WTC11 (cell line): ENCODE results near the gene ARHGAP42. TPM values are rescaled to one million over a fixed set of nuclear protein-coding genes. Genes with fewer than 3 reads are reported as not detected.

Source experiments
- ATAC-seq: fragments of 200-7000 bp; cut with Tn5 transposase; 2 replicates; pipeline ENCODE4 v1.10.0; 2021; ENCODE audit warnings: mild to moderate bottlenecking, moderate library complexity
- CTCF ChIA-PET: fragments of 300-600 bp; sonication (Branson Sonifier 250); formaldehyde crosslinking; loops from one replicate; lab custom pipeline; 2021; ENCODE audit warnings: antibody characterized with exemption; lab: Charles Lee
- POLR2A ChIA-PET: fragments of 350-600 bp; sonication (Branson Sonifier 250); formaldehyde crosslinking; loops from one replicate; lab custom pipeline; 2021; ENCODE audit warnings: antibody characterized with exemption; lab: Charles Lee
- DNase-seq: peaks from one replicate; pipeline ENCODE4 v3.0.0; 2021; ENCODE audit warnings: low spot score
- H3K27ac Mint-ChIP-seq: 2 replicates; pipeline ENCODE4 v1.8.0; 2021; ENCODE audit warnings: mixed read lengths
- H3K27me3 Mint-ChIP-seq: 2 replicates; pipeline ENCODE4 v1.8.0; 2021; ENCODE audit warnings: low read depth, mild to moderate bottlenecking, moderate library complexity, mixed read lengths
- H3K36me3 Mint-ChIP-seq: 2 replicates; pipeline ENCODE4 v1.8.0; 2021; ENCODE audit warnings: mixed read lengths
- H3K4me1 Mint-ChIP-seq: 2 replicates; pipeline ENCODE4 v1.8.0; 2022; ENCODE audit warnings: mixed read lengths
- H3K4me3 Mint-ChIP-seq: 2 replicates; pipeline ENCODE4 v1.8.0; 2021; ENCODE audit warnings: mild to moderate bottlenecking, moderate library complexity, mixed read lengths
- H3K9me3 Mint-ChIP-seq: 2 replicates; pipeline ENCODE4 v1.8.0; 2021; ENCODE audit warnings: mixed read lengths
- AFF4 ChIP-seq: sonication (generic); formaldehyde crosslinking; IDR thresholded peaks from 2 replicates; pipeline ENCODE4 v1.8.1; 2023; ENCODE audit warnings: mild to moderate bottlenecking, missing genetic modification reagents, borderline replicate concordance
- CREB1 ChIP-seq: sonication (generic); formaldehyde crosslinking; IDR thresholded peaks from 2 replicates; pipeline ENCODE4 v1.8.0; 2023; ENCODE audit warnings: mild to moderate bottlenecking, missing genetic modification reagents
- CREM ChIP-seq: sonication (generic); formaldehyde crosslinking; IDR thresholded peaks from 2 replicates; pipeline ENCODE4 v1.8.1; 2022; ENCODE audit warnings: mild to moderate bottlenecking, missing genetic modification reagents, moderate library complexity
- E2F1 ChIP-seq: sonication (generic); formaldehyde crosslinking; IDR thresholded peaks from 2 replicates; pipeline ENCODE4 v1.8.0; 2022; ENCODE audit warnings: mild to moderate bottlenecking, missing genetic modification reagents
- E2F4 ChIP-seq: sonication (generic); formaldehyde crosslinking; IDR thresholded peaks from 2 replicates; pipeline ENCODE4 v1.8.1; 2022; ENCODE audit warnings: low read depth, mild to moderate bottlenecking, moderate library complexity, missing genetic modification reagents, borderline replicate concordance
- ELF4 ChIP-seq: sonication (generic); formaldehyde crosslinking; IDR thresholded peaks from 2 replicates; pipeline ENCODE4 v1.8.1; 2022; ENCODE audit warnings: low read depth, mild to moderate bottlenecking, moderate library complexity, missing genetic modification reagents
- EMX1 ChIP-seq: fragments of 250-450 bp; sonication (Bioruptor Pico); IDR thresholded peaks from 2 replicates; pipeline ENCODE4 v1.8.0; 2021; ENCODE audit warnings: mild to moderate bottlenecking
- IRF1 ChIP-seq: sonication (generic); formaldehyde crosslinking; IDR thresholded peaks from 2 replicates; pipeline ENCODE4 v1.8.0; 2023; ENCODE audit warnings: missing genetic modification reagents
- IRF2 ChIP-seq: sonication (generic); formaldehyde crosslinking; IDR thresholded peaks from 2 replicates; pipeline ENCODE4 v1.8.0; 2022; ENCODE audit warnings: low read depth, missing genetic modification reagents, borderline replicate concordance
- MYBL2 ChIP-seq: sonication (generic); formaldehyde crosslinking; IDR thresholded peaks from 2 replicates; pipeline ENCODE4 v1.8.1; 2023; ENCODE audit warnings: mild to moderate bottlenecking, moderate library complexity, missing genetic modification reagents
- NFYB ChIP-seq: sonication (generic); formaldehyde crosslinking; conservative IDR thresholded peaks from 2 replicates; pipeline ENCODE4 v1.8.0; 2022; ENCODE audit warnings: low read depth, missing genetic modification reagents
- NR2C2 ChIP-seq: sonication (generic); formaldehyde crosslinking; IDR thresholded peaks from 2 replicates; pipeline ENCODE4 v1.8.0; 2022; ENCODE audit warnings: mild to moderate bottlenecking, missing genetic modification reagents
- OVOL2 ChIP-seq: fragments of 250-450 bp; sonication (Bioruptor Pico); IDR thresholded peaks from 2 replicates; pipeline ENCODE4 v1.9.0; 2021; ENCODE audit warnings: mild to moderate bottlenecking, borderline replicate concordance
- SMAD3 ChIP-seq: sonication (generic); formaldehyde crosslinking; IDR thresholded peaks from 2 replicates; pipeline ENCODE4 v1.8.0; 2022; ENCODE audit warnings: missing genetic modification reagents, mild to moderate bottlenecking, borderline replicate concordance
- STAT6 ChIP-seq: sonication (generic); formaldehyde crosslinking; conservative IDR thresholded peaks from 2 replicates; pipeline ENCODE4 v1.8.1; 2023; ENCODE audit warnings: mild to moderate bottlenecking, low read depth, missing genetic modification reagents, moderate library complexity
- TEAD4 ChIP-seq: sonication (generic); formaldehyde crosslinking; IDR thresholded peaks from 2 replicates; pipeline ENCODE4 v1.8.0; 2022; ENCODE audit warnings: mild to moderate bottlenecking, missing genetic modification reagents
- TP53 ChIP-seq: sonication (generic); formaldehyde crosslinking; IDR thresholded peaks from 2 replicates; pipeline ENCODE4 v1.8.1; 2023; ENCODE audit warnings: mild to moderate bottlenecking, missing genetic modification reagents
- USF2 ChIP-seq: sonication (generic); formaldehyde crosslinking; IDR thresholded peaks from 2 replicates; pipeline ENCODE4 v1.8.1; 2023; ENCODE audit warnings: mild to moderate bottlenecking, missing genetic modification reagents, moderate library complexity
- ZNF317 ChIP-seq: sonication (generic); formaldehyde crosslinking; IDR thresholded peaks from 2 replicates; pipeline ENCODE4 v1.8.1; 2023; ENCODE audit warnings: low read depth, mild to moderate bottlenecking, moderate library complexity, missing genetic modification reagents, borderline replicate concordance
- ZSCAN18 ChIP-seq: fragments of 250-450 bp; sonication (Bioruptor Pico); IDR thresholded peaks from 2 replicates; pipeline ENCODE4 v2.1.2; 2022; ENCODE audit warnings: mild to moderate bottlenecking, moderate library complexity
- total RNA-seq: library from RNA; stranded (reverse); gene quantifications from 3 replicates; pipeline ENCODE4 v1.2.3, GENCODE V29; 2021

ARHGAP42 gene
- total RNA-seq, 1 experiment from 2014 or later = 32.5 TPM

GRCh38 chr11:100980156-100980555, 293.1 kb downstream of the ARHGAP42 start (continued):
- TF ChIP-seq STAT6 (CRISPR knock-in tag) (no peak), IRF2 (no peak), ELF4 (CRISPR knock-in tag) (no peak), ZNF317 (no peak), EMX1 (CRISPR knock-in tag) (no peak)

GRCh38 chr11:100981196-100981824, 294.2 kb downstream of the ARHGAP42 start:
- peaks cover 24% of the 10 kb centered on the region for H3K36me3 Mint-ChIP-seq

More at GRCh38 chr11:100981196-100981824, 294.2 kb downstream of the ARHGAP42 start:
- TF ChIP-seq NR2C2 (CRISPR knock-in tag) = no peak
- no peak for TF ChIP-seq CREM (CRISPR knock-in tag)
- TF ChIP-seq IRF1 (CRISPR knock-in tag) = no peak
- TF ChIP-seq E2F4 = no peak
- TF ChIP-seq STAT6 (CRISPR knock-in tag) = no peak
- no peak for TF ChIP-seq E2F1 (CRISPR knock-in tag)
- TF ChIP-seq OVOL2 (CRISPR knock-in tag) = no peak
- no peak for TF ChIP-seq CREB1 (CRISPR knock-in tag)
- no peak for TF ChIP-seq TP53 (CRISPR knock-in tag)
- no peak for TF ChIP-seq ZSCAN18
- no peak for TF ChIP-seq MYBL2 (CRISPR knock-in tag)
- TF ChIP-seq SMAD3 = no peak
- no peak for TF ChIP-seq NFYB (CRISPR knock-in tag)
- TF ChIP-seq TEAD4 (CRISPR knock-in tag) = no peak
- no peak for TF ChIP-seq USF2
- TF ChIP-seq AFF4 (CRISPR knock-in tag) = no peak
- no peak overlapping the region for H3K4me3 Mint-ChIP-seq
- DNase-seq (no peak), ATAC-seq (no peak)
- ChIA-PET POLR2A (no interaction called here), CTCF (interaction anchor here (1.2 to 1.4 kb wide), 2 partner anchors 22 to 26 kb away, joined by 3 read pairs; no protein-coding TSS in a partner anchor)
- H3K27me3 Mint-ChIP-seq = peaks cover 40% of the 10 kb centered on the region
- H3K27ac Mint-ChIP-seq = no peak overlapping the region
- H3K4me1 Mint-ChIP-seq = peaks cover 18% of the 10 kb centered on the region
- H3K9me3 Mint-ChIP-seq = no peaks in the 10 kb centered on the region
